Measurements from ENCODE around the gene EXOC3.

The EXOC3 gene

GRCh38 chr5:451587-452458, 8.8 kb downstream of the EXOC3 start:
- Histone ChIP-seq H3K4me3 (replicated peaks; ENCODE audit: insufficient read depth, low read length) (no peak overlapping the region), H3K27me3 (ENCODE audit: insufficient read depth, poor library complexity, severe bottlenecking) (no peaks in the 10 kb centered on the region), H3K27ac (replicated peaks) (no peak overlapping the region)
- TF ChIP-seq POLR2AphosphoS5 (IDR thresholded peaks at IDR 0.05; ENCODE audit: low read depth) (no peak), CTCF (IDR thresholded peaks at IDR 0.05; ENCODE audit: insufficient read depth, low read length) (no peak), REST (IDR thresholded peaks at IDR 0.05; ENCODE audit: insufficient replicate concordance, low read depth) (no peak), GABPA (IDR thresholded peaks at IDR 0.05; ENCODE audit: low read depth) (no peak), SPI1 (IDR thresholded peaks at IDR 0.05; ENCODE audit: borderline replicate concordance, low read depth) (no peak)
- no peak for DNase-seq (ENCODE audit: low read depth in 1 of 2, low spot score in 1 of 2)

- TF ChIP-seq GABPA (IDR thresholded peaks at IDR 0.05; ENCODE audit: low read depth) = no peak
- no peak for TF ChIP-seq REST (IDR thresholded peaks at IDR 0.05; ENCODE audit: insufficient replicate concordance, low read depth)
- no peak for TF ChIP-seq CTCF (IDR thresholded peaks at IDR 0.05; ENCODE audit: insufficient read depth, low read length)
- TF ChIP-seq SPI1 (IDR thresholded peaks at IDR 0.05; ENCODE audit: borderline replicate concordance, low read depth) = no peak
- TF ChIP-seq POLR2AphosphoS5 (IDR thresholded peaks at IDR 0.05; ENCODE audit: low read depth) = no peak
- Histone ChIP-seq H3K27me3 (ENCODE audit: insufficient read depth, poor library complexity, severe bottlenecking) (no peaks in the 10 kb centered on the region), H3K4me3 (replicated peaks; ENCODE audit: insufficient read depth, low read length) (no peak overlapping the region), H3K27ac (replicated peaks) (no peak overlapping the region)
- no peak for DNase-seq (ENCODE audit: low read depth in 1 of 2, low spot score in 1 of 2)
Observed at GRCh38 chr5:452978-453710, 10.2 kb downstream of the EXOC3 start.

GRCh38 chr5:453725-454481, 10.9 kb downstream of the EXOC3 start:
- TF ChIP-seq REST (IDR thresholded peaks at IDR 0.05; ENCODE audit: insufficient replicate concordance, low read depth) (no peak), GABPA (IDR thresholded peaks at IDR 0.05; ENCODE audit: low read depth) (no peak), POLR2AphosphoS5 (IDR thresholded peaks at IDR 0.05; ENCODE audit: low read depth) (no peak), SPI1 (IDR thresholded peaks at IDR 0.05; ENCODE audit: borderline replicate concordance, low read depth) (no peak), CTCF (IDR thresholded peaks at IDR 0.05; ENCODE audit: insufficient read depth, low read length) (no peak)
- H3K4me3 ChIP-seq (replicated peaks; ENCODE audit: insufficient read depth, low read length) = no peak overlapping the region

More at GRCh38 chr5:453725-454481, 10.9 kb downstream of the EXOC3 start:
- DNase-seq (ENCODE audit: low read depth in 1 of 2, low spot score in 1 of 2) = no peak
- no peak overlapping the region for H3K27ac ChIP-seq (replicated peaks)
- no peaks in the 10 kb centered on the region for H3K27me3 ChIP-seq (ENCODE audit: insufficient read depth, poor library complexity, severe bottlenecking)

All from HL-60 (cell line).